Prostate gland (tissue), 2 donors: Measurements from ENCODE around the gene MCC. TPM values are rescaled to one million over a fixed set of nuclear protein-coding genes. Genes with fewer than 3 reads are reported as not detected.

ENCODE experiments used
- DNase-seq: peaks from one replicate; pipeline ENCODE4 v3.0.0-alpha.2; 2019; ENCODE audit warnings: low spot score
- H3K27ac ChIP-seq, 2 donors: fragments of 200-600 bp; sonication (generic); 2 replicates each; pipeline ENCODE4 v1.5.1; 2017 to 2019
- H3K27me3 ChIP-seq: fragments of 200-600 bp; sonication (generic); replicated peaks from 2 replicates; pipeline ENCODE4 v1.5.1; 2019; ENCODE audit not compliant: insufficient read depth
- H3K36me3 ChIP-seq, 2 donors: fragments of 200-600 bp; sonication (generic); 1 replicate in 1 of 2; 2 replicates in 1 of 2; pipeline versions ENCODE4 v1.5.1 to v1.8.1; 2017 to 2019
- H3K4me1 ChIP-seq: fragments of 200-600 bp; sonication (generic); replicated peaks from 2 replicates; pipeline ENCODE4 v1.5.1; 2019
- H3K4me3 ChIP-seq, 2 donors: fragments of 200-600 bp; sonication (generic); 2 replicates each; pipeline ENCODE4 v1.5.1; 2017 to 2019
- H3K9me3 ChIP-seq: fragments of 200-600 bp; sonication (generic); 2 replicates; pipeline ENCODE4 v1.5.1; 2017
- POLR2A ChIP-seq: fragments of 450-650 bp; IDR thresholded peaks from one replicate; pipeline ENCODE4 v1.6.1; 2016; ENCODE audit warnings: antibody characterized with exemption, mild to moderate bottlenecking
- POLR2AphosphoS5 ChIP-seq: sonication (generic); formaldehyde crosslinking; IDR thresholded peaks from one replicate; pipeline ENCODE4 v1.6.1; 2017; ENCODE audit warnings: antibody characterized with exemption
- WGBS: methylation state at CpG from one replicate; pipeline ENCODE4 v1.1.5; 2018; 5-methylcytosine and 5-hydroxymethylcytosine counted together
- intact Hi-C: fragments of 100-400 bp; cut with DNase I; formaldehyde crosslinking; loops from one replicate; pipeline ENCODE4 v1.14.2; 2022
- total RNA-seq, 2 donors: library from RNA; depleted of rRNA; stranded (reverse); fragments of >200 nt; gene quantifications; one replicate each; pipeline ENCODE4 v1.1.0, GENCODE V29; 2016
- TF ChIP-seq, protein P1 (sequence below), 4 experiments: fragments of 200-600 bp in 2 of 4; fragments of 450-650 bp in 2 of 4; sonication (generic) in 2 of 4; IDR thresholded peaks; 1 replicate in 3 of 4; 2 replicates in 1 of 4; pipeline ENCODE4 v1.5.1; 2016 to 2019; ENCODE audit warnings: antibody characterized with exemption in 4 of 4, mild to moderate bottlenecking in 2 of 4, moderate library complexity in 2 of 4

MCC gene
- total RNA-seq, 2 donors from 2014 or later, result 41.5 to 54.1 TPM

DNA sequence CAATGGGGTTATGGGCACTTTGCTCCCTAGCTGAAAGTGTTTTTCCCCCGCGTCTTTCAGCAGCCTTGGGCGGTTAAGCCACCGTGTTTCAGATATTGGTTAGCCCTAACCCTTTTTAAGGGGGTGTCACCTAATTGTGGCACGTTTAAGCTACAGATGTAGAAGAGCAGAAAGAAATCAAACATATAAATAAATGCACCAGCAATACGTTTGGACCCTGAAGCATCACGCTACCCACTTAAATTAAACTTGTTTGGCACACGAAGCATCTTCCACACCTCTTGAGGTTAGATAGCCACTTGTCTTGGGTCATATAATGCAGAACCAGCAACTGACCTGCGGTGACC is 26.0 kb upstream of the MCC start:
- WGBS, result 5% methylated on average over 9 of the region's 9 CpGs
- H3K27ac ChIP-seq, result peak overlapping the region; percentile 80 to 90
- no peak for DNase-seq
- no peaks in the 10 kb centered on the region for H3K27me3 ChIP-seq
- no peaks in the 10 kb centered on the region for H3K36me3 ChIP-seq
- H3K9me3 ChIP-seq, result no peaks in the 10 kb centered on the region
- H3K4me3 ChIP-seq, result peak overlapping the region; percentile 60 to 68
- TF ChIP-seq POLR2A (no peak), POLR2AphosphoS5 (no peak)
- TF ChIP-seq, protein P1, sequence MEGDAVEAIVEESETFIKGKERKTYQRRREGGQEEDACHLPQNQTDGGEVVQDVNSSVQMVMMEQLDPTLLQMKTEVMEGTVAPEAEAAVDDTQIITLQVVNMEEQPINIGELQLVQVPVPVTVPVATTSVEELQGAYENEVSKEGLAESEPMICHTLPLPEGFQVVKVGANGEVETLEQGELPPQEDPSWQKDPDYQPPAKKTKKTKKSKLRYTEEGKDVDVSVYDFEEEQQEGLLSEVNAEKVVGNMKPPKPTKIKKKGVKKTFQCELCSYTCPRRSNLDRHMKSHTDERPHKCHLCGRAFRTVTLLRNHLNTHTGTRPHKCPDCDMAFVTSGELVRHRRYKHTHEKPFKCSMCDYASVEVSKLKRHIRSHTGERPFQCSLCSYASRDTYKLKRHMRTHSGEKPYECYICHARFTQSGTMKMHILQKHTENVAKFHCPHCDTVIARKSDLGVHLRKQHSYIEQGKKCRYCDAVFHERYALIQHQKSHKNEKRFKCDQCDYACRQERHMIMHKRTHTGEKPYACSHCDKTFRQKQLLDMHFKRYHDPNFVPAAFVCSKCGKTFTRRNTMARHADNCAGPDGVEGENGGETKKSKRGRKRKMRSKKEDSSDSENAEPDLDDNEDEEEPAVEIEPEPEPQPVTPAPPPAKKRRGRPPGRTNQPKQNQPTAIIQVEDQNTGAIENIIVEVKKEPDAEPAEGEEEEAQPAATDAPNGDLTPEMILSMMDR (IDR thresholded peaks at IDR 0.05), result no peak
- no peaks in the 10 kb centered on the region for H3K4me1 ChIP-seq
- intact Hi-C loops, result loop anchor here (5.0 kb wide), 3 partner anchors 137 to 517 kb away; no protein-coding TSS in a partner anchor

DNA sequence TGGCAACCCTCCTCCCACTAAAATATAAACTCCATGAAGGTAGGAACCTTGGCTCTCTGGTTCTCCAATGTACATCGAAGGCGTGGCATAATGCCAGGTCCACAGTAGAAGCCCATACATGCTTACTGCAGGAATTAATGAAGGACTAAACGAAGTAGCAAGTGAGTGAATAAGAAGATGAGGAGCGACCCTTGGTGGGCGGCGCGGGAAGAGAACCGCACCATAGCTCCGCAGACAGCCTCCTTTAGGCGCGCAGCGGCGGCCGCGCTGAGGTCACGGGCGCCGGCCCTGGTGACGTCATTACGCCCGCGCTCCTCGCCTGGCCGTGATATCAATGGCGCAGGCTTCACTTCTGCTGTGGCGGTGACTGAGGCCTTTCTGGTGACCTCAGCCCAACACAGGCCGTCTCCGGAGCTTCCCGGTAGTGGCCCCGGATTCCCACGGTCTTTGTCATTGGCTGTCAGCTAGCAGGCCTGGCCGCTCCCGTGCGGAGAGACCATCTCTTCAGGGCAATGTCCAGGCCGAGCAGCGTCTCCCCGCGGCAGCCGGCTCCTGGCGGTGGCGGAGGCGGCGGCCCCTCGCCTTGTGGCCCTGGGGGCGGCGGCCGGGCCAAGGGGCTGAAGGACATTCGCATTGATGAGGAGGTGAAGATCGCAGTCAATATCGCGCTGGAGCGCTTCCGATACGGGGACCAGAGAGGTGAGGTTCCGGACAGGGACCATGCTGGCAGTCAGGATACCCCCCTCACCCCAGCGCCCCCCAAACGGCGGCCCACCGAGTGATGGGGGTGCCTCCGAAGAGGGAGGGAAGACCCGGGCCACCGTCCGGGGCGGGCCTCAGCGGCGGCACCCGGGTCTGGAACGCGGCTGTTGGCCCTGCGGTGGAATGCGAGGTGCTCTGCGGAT is 25.4 kb upstream of the MCC start, which contains the start of gene YTHDC2:
YTHDC2 (plus strand) TSS at position 311 of the 905 bp plus-strand sequence; CDS start at position 513, 202 bp downstream.
- DNase-seq, result peak; percentile 65
- intact Hi-C loops, result loop anchor here (5.0 kb wide), 3 partner anchors 136 to 516 kb away; no protein-coding TSS in a partner anchor
- H3K9me3 ChIP-seq, result no peaks in the 10 kb centered on the region

DNA sequence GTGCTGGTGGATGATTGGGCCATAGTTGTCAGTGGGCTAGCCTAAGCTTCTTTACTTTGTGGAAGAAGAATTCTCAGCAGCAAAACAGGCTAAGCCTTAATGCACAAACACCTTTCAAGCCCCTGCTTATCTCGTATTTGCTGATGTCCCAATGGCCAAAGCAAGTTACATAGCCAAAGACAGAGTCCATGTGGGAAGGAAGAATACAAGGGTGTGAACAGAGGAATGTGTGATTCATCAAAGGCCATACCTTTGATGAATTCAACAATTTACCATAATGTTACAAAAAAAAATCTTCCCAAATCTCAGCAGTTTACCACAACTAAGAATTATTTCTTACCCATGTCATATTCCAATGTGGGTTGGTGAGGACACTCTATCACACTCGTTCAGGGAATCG is 24.1 kb upstream of the MCC start:
- Histone ChIP-seq H3K4me1 (no peaks in the 10 kb centered on the region), H3K36me3 (no peaks in the 10 kb centered on the region), H3K9me3 (no peaks in the 10 kb centered on the region), H3K27me3 (no peaks in the 10 kb centered on the region), H3K4me3 (no peak overlapping the region), H3K27ac (no peak overlapping the region)
- over 99% methylated on average over 3 of the region's 3 CpGs for WGBS
- intact Hi-C loops, result loop anchor here (5.0 kb wide), 3 partner anchors 135 to 515 kb away; no protein-coding TSS in a partner anchor
- TF ChIP-seq, protein P1 (IDR thresholded peaks at IDR 0.05), result no peak
- TF ChIP-seq POLR2A, result no peak
- no peak for TF ChIP-seq POLR2AphosphoS5
- DNase-seq, result no peak

More for the DNA sequence above, 25.4 kb upstream of the MCC start, which contains the start of gene YTHDC2:
- Histone ChIP-seq H3K27me3 (no peaks in the 10 kb centered on the region), H3K4me1 (no peaks in the 10 kb centered on the region), H3K27ac (peak within 1 kb of the TSS; percentile 80 to 90), H3K4me3 (peak within 1 kb of the TSS; percentile 60 to 68), H3K36me3 (no peaks in the 10 kb centered on the region)
- TF ChIP-seq POLR2AphosphoS5 (peak; percentile 62), POLR2A (peak; percentile 65)
- TF ChIP-seq, protein P1 (IDR thresholded peaks at IDR 0.05), result peak in 3 of 4 experiments; percentile 8 to 42 (median 21)
- WGBS, result under 1% methylated on average over 71 of the region's 72 CpGs

DNA sequence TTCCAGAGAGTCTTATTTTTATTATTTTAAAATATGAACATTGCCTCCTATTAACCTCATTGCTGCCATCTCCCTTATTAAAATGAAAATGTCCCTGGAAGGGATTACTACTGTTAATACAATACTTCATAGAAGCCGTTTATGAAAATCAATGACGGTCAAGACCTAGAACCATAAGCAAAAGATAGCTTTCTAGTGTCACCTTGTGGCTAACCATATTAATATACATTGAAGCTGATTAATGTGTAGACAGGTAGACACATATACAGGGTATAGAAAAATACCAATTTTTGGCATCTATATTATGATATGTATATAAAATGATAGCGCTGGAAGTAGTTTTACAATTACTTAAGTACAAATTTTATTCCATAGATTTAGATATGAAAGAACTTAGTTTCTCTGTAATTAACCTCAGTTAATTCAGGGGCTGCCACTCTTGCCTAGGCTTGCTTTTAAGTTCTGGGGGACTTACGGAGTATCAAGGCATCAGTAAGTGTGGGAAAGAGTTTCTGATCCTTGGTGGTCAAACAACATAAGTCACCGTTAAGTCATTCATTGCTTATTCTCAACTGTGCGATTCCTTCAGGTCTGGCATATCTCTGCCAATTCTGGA is 22.7 kb upstream of the MCC start:
- no peaks in the 10 kb centered on the region for H3K27me3 ChIP-seq
- H3K9me3 ChIP-seq, result no peaks in the 10 kb centered on the region
- H3K4me3 ChIP-seq, result no peak overlapping the region
- WGBS, result 50% methylated on average over 6 of the region's 6 CpGs
- no peak for DNase-seq
- H3K4me1 ChIP-seq, result no peaks in the 10 kb centered on the region
- intact Hi-C loops, result loop anchor here (5.0 kb wide), 3 partner anchors 134 to 514 kb away; no protein-coding TSS in a partner anchor
- TF ChIP-seq POLR2A (no peak), POLR2AphosphoS5 (no peak)
- TF ChIP-seq, protein P1 (IDR thresholded peaks at IDR 0.05), result peak in 3 of 4 experiments; percentile 51 to 77 (median 75)
- H3K27ac ChIP-seq, result no peak overlapping the region
- H3K36me3 ChIP-seq, result no peaks in the 10 kb centered on the region
